Testis (tissue), 2 donors: ENCODE data around the gene PLCZ1.

Experiments
- CTCF ChIP-seq, 3 experiments: fragments of 450-650 bp in 2 of 3; fragments of 200-600 bp in 1 of 3; sonication (generic) in 1 of 3; IDR thresholded peaks; one replicate each; pipeline ENCODE4 v1.5.1; 2016 to 2019; ENCODE audit warnings: antibody characterized with exemption in 3 of 3, mild to moderate bottlenecking in 2 of 3, moderate library complexity in 1 of 3
- POLR2A ChIP-seq: fragments of 450-650 bp; IDR thresholded peaks from one replicate; pipeline ENCODE4 v1.6.1; 2017; ENCODE audit warnings: antibody characterized with exemption, mild to moderate bottlenecking, moderate library complexity

- no peak for TF ChIP-seq CTCF (IDR thresholded peaks at IDR 0.05)
- no peak for TF ChIP-seq POLR2A
Measured at GRCh38 chr12:18731156-18731555, 6.7 kb downstream of the PLCZ1 start.
